GM23338 (cell line): ENCODE data around the gene RAB11FIP3. TPM values are rescaled to one million over a fixed set of nuclear protein-coding genes. Genes with fewer than 3 reads are reported as not detected.

ENCODE experiments used
- ATAC-seq: fragments of 200-7000 bp; cut with Tn5 transposase; 3 replicates; pipeline ENCODE4 v1.9.1; 2020
- DNase-seq: peaks from one replicate; pipeline ENCODE4 v3.0.0-alpha.2; 2015; ENCODE audit warnings: low spot score
- H2AFZ ChIP-seq: fragments of 200-600 bp; sonication (generic); 2 replicates; pipeline ENCODE4 v1.8.0; 2016; ENCODE audit warnings: antibody characterized with exemption, mild to moderate bottlenecking, moderate library complexity
- H3F3A ChIP-seq: fragments of 200-600 bp; sonication (generic); replicated peaks from 2 replicates; pipeline ENCODE4 v1.8.0; 2017; ENCODE audit warnings: antibody characterized with exemption, mixed run types, low read depth
- H3K27ac ChIP-seq: fragments of 200-600 bp; sonication (generic); 2 replicates; pipeline ENCODE4 v1.6.1; 2016; ENCODE audit warnings: low read depth
- H3K27me3 ChIP-seq: fragments of 200-600 bp; sonication (generic); 2 replicates; pipeline ENCODE4 v1.8.0; 2016; ENCODE audit warnings: mild to moderate bottlenecking, mixed run types, moderate library complexity; ENCODE audit not compliant: insufficient read depth
- H3K36me3 ChIP-seq: fragments of 200-600 bp; sonication (generic); 2 replicates; pipeline ENCODE4 v1.8.0; 2016; ENCODE audit warnings: mild to moderate bottlenecking; ENCODE audit not compliant: insufficient read depth
- H3K4me1 ChIP-seq: fragments of 200-600 bp; sonication (generic); 2 replicates; pipeline ENCODE4 v1.8.0; 2016; ENCODE audit warnings: mild to moderate bottlenecking, moderate library complexity; ENCODE audit not compliant: insufficient read depth
- H3K4me2 ChIP-seq: fragments of 200-600 bp; sonication (generic); 2 replicates; pipeline ENCODE4 v1.7.1; 2017; ENCODE audit warnings: mixed run types
- H3K4me3 ChIP-seq: fragments of 200-600 bp; sonication (generic); 2 replicates; pipeline ENCODE4 v1.6.1; 2016; ENCODE audit warnings: mixed run types
- H3K79me2 ChIP-seq: fragments of 200-600 bp; sonication (generic); replicated peaks from 2 replicates; pipeline ENCODE4 v1.8.0; 2017; ENCODE audit warnings: mild to moderate bottlenecking; ENCODE audit not compliant: insufficient read depth
- H3K9me2 ChIP-seq: fragments of 200-600 bp; sonication (generic); 2 replicates; pipeline ENCODE4 v1.8.0; 2017; ENCODE audit not compliant: insufficient read depth
- H4K20me1 ChIP-seq: fragments of 200-600 bp; sonication (generic); replicated peaks from 2 replicates; pipeline ENCODE4 v1.8.0; 2017; ENCODE audit warnings: mild to moderate bottlenecking; ENCODE audit not compliant: insufficient read depth
- H3K27ac Mint-ChIP-seq: 2 replicates; pipeline ENCODE4 v1.8.0; 2020; ENCODE audit warnings: inconsistent platforms, mild to moderate bottlenecking, moderate library complexity, mixed read lengths
- H3K27me3 Mint-ChIP-seq: 3 replicates; pipeline ENCODE4 v1.8.0; 2022; ENCODE audit warnings: low read depth, mild to moderate bottlenecking, moderate library complexity, mixed read lengths, inconsistent platforms; ENCODE audit not compliant: insufficient read depth, poor library complexity
- H3K36me3 Mint-ChIP-seq: 3 replicates; pipeline ENCODE4 v1.8.0; 2021; ENCODE audit warnings: low read depth, mild to moderate bottlenecking, inconsistent platforms, moderate library complexity, mixed read lengths
- H3K4me1 Mint-ChIP-seq: 3 replicates; pipeline ENCODE4 v1.8.0; 2020; ENCODE audit warnings: mild to moderate bottlenecking, inconsistent platforms, mixed read lengths
- H3K4me3 Mint-ChIP-seq: 3 replicates; pipeline ENCODE4 v1.8.0; 2021; ENCODE audit warnings: moderate library complexity, mild to moderate bottlenecking, inconsistent platforms, mixed read lengths
- H3K9me3 Mint-ChIP-seq: 3 replicates; pipeline ENCODE4 v1.8.0; 2020; ENCODE audit warnings: moderate library complexity, mild to moderate bottlenecking, inconsistent platforms, mixed read lengths
- CREB1 ChIP-seq: fragments of 250-450 bp; sonication (Bioruptor Pico); IDR thresholded peaks from 2 replicates; pipeline ENCODE4 v1.5.0; 2020; ENCODE audit warnings: low read depth, mild to moderate bottlenecking, moderate library complexity
- EZH2 ChIP-seq: fragments of 200-600 bp; sonication (generic); IDR thresholded peaks from one replicate; pipeline ENCODE4 v1.8.0; 2017; ENCODE audit warnings: antibody characterized with exemption, mild to moderate bottlenecking, low read depth; ENCODE audit not compliant: unreplicated experiment
- JUNB ChIP-seq: IDR thresholded peaks from one replicate; pipeline ENCODE4 v1.6.1; 2016; ENCODE audit warnings: antibody characterized with exemption; ENCODE audit not compliant: unreplicated experiment
- NANOG ChIP-seq: IDR thresholded peaks from 2 replicates; pipeline ENCODE4 v1.6.1; 2016; ENCODE audit warnings: antibody characterized with exemption, borderline replicate concordance
- POLR2AphosphoS5 ChIP-seq: IDR thresholded peaks from 2 replicates; pipeline ENCODE4 v1.6.1; 2016; ENCODE audit warnings: antibody characterized with exemption, low read depth
- STAT1 ChIP-seq: IDR thresholded peaks from one replicate; pipeline ENCODE4 v1.6.1; 2016; ENCODE audit warnings: antibody characterized with exemption; ENCODE audit not compliant: unreplicated experiment
- ZNF114 ChIP-seq: fragments of 250-450 bp; sonication (Bioruptor Pico); IDR thresholded peaks from 2 replicates; pipeline ENCODE4 v1.5.0; 2020; ENCODE audit warnings: mild to moderate bottlenecking, moderate library complexity
- ZNF331 ChIP-seq: fragments of 250-450 bp; sonication (Bioruptor Pico); IDR thresholded peaks from 2 replicates; pipeline ENCODE4 v1.5.0; 2020; ENCODE audit warnings: low read depth, mild to moderate bottlenecking, moderate library complexity
- polyA plus RNA-seq: library from polyadenylated mRNA; unstranded; fragments of >200 nt; fragmentation: Nextera tagmentation; extraction: Ambion mirVana; gene quantifications from 2 replicates; pipeline ENCODE4 v1.2.1, GENCODE V29; 2016
- total RNA-seq: library from RNA; depleted of rRNA; stranded (reverse); fragments of >200 nt; shearing (Covaris generic); gene quantifications from 2 replicates; pipeline ENCODE4 v1.2.3, GENCODE V29; 2014
- TF ChIP-seq, protein P1 (sequence below): fragments of 250-450 bp; sonication (Bioruptor Pico); IDR thresholded peaks from 2 replicates; pipeline ENCODE4 v1.5.0; 2020; ENCODE audit warnings: mild to moderate bottlenecking, moderate library complexity
- TF ChIP-seq, protein P2 (sequence below): IDR thresholded peaks from one replicate; pipeline ENCODE4 v1.6.1; 2018; ENCODE audit warnings: antibody characterized with exemption; ENCODE audit not compliant: unreplicated experiment
- TF ChIP-seq, protein P3 (sequence below): IDR thresholded peaks from 2 replicates; pipeline ENCODE4 v1.6.1; 2016; ENCODE audit warnings: antibody characterized with exemption
- TF ChIP-seq, protein P4 (sequence below), 2 experiments: fragments of 200-600 bp in 1 of 2; sonication (generic) in 1 of 2; conservative IDR thresholded peaks; 2 replicates each; pipeline versions ENCODE4 v1.5.1 to v1.6.1; 2016 to 2017; ENCODE audit warnings: antibody characterized with exemption in 2 of 2, low read depth in 2 of 2, mild to moderate bottlenecking in 2 of 2, moderate library complexity in 1 of 2

RAB11FIP3 gene
- total and polyA plus RNA-seq, 2 experiments from 2014 or later = 3.2 to 29.2 TPM

DNA sequence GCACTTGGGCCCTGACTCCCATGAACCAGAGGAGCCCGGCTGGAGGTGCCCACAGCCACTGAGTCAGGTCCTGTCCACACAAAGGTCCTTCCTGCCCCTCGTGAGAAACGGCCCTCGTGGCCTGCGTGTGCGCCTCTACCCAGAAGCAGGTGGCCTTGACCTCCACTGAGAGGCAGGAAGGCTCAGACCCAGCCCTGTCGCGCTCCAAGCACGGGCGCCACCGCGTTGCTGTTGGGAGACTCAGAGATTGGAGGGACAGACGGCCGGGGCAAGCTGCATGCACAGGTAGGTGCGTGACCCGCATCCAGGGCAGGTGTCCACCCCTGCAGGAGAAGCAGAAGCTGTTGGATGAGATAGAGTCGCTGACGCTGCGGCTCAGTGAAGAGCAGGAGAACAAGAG is 94.0 kb downstream of the RAB11FIP3 start:
- peaks cover 12% of the 10 kb centered on the region for H3K27me3 Mint-ChIP-seq

More for the DNA sequence above, 94.0 kb downstream of the RAB11FIP3 start:
- TF ChIP-seq, protein P1, sequence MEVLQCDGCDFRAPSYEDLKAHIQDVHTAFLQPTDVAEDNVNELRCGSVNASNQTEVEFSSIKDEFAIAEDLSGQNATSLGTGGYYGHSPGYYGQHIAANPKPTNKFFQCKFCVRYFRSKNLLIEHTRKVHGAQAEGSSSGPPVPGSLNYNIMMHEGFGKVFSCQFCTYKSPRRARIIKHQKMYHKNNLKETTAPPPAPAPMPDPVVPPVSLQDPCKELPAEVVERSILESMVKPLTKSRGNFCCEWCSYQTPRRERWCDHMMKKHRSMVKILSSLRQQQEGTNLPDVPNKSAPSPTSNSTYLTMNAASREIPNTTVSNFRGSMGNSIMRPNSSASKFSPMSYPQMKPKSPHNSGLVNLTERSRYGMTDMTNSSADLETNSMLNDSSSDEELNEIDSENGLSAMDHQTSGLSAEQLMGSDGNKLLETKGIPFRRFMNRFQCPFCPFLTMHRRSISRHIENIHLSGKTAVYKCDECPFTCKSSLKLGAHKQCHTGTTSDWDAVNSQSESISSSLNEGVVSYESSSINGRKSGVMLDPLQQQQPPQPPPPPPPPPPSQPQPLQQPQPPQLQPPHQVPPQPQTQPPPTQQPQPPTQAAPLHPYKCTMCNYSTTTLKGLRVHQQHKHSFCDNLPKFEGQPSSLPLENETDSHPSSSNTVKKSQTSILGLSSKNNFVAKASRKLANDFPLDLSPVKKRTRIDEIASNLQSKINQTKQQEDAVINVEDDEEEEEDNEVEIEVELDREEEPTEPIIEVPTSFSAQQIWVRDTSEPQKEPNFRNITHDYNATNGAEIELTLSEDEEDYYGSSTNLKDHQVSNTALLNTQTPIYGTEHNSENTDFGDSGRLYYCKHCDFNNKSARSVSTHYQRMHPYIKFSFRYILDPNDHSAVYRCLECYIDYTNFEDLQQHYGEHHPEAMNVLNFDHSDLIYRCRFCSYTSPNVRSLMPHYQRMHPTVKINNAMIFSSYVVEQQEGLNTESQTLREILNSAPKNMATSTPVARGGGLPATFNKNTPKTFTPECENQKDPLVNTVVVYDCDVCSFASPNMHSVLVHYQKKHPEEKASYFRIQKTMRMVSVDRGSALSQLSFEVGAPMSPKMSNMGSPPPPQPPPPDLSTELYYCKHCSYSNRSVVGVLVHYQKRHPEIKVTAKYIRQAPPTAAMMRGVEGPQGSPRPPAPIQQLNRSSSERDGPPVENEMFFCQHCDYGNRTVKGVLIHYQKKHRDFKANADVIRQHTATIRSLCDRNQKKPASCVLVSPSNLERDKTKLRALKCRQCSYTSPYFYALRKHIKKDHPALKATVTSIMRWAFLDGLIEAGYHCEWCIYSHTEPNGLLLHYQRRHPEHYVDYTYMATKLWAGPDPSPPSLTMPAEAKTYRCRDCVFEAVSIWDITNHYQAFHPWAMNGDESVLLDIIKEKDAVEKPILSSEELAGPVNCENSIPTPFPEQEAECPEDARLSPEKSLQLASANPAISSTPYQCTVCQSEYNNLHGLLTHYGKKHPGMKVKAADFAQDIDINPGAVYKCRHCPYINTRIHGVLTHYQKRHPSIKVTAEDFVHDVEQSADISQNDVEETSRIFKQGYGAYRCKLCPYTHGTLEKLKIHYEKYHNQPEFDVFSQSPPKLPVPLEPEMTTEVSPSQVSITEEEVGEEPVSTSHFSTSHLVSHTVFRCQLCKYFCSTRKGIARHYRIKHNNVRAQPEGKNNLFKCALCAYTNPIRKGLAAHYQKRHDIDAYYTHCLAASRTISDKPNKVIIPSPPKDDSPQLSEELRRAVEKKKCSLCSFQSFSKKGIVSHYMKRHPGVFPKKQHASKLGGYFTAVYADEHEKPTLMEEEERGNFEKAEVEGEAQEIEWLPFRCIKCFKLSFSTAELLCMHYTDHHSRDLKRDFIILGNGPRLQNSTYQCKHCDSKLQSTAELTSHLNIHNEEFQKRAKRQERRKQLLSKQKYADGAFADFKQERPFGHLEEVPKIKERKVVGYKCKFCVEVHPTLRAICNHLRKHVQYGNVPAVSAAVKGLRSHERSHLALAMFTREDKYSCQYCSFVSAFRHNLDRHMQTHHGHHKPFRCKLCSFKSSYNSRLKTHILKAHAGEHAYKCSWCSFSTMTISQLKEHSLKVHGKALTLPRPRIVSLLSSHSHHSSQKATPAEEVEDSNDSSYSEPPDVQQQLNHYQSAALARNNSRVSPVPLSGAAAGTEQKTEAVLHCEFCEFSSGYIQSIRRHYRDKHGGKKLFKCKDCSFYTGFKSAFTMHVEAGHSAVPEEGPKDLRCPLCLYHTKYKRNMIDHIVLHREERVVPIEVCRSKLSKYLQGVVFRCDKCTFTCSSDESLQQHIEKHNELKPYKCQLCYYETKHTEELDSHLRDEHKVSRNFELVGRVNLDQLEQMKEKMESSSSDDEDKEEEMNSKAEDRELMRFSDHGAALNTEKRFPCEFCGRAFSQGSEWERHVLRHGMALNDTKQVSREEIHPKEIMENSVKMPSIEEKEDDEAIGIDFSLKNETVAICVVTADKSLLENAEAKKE (CRISPR knock-in tag) = no peak
- TF ChIP-seq ZNF331 (CRISPR knock-in tag) = no peak
- TF ChIP-seq, protein P2, sequence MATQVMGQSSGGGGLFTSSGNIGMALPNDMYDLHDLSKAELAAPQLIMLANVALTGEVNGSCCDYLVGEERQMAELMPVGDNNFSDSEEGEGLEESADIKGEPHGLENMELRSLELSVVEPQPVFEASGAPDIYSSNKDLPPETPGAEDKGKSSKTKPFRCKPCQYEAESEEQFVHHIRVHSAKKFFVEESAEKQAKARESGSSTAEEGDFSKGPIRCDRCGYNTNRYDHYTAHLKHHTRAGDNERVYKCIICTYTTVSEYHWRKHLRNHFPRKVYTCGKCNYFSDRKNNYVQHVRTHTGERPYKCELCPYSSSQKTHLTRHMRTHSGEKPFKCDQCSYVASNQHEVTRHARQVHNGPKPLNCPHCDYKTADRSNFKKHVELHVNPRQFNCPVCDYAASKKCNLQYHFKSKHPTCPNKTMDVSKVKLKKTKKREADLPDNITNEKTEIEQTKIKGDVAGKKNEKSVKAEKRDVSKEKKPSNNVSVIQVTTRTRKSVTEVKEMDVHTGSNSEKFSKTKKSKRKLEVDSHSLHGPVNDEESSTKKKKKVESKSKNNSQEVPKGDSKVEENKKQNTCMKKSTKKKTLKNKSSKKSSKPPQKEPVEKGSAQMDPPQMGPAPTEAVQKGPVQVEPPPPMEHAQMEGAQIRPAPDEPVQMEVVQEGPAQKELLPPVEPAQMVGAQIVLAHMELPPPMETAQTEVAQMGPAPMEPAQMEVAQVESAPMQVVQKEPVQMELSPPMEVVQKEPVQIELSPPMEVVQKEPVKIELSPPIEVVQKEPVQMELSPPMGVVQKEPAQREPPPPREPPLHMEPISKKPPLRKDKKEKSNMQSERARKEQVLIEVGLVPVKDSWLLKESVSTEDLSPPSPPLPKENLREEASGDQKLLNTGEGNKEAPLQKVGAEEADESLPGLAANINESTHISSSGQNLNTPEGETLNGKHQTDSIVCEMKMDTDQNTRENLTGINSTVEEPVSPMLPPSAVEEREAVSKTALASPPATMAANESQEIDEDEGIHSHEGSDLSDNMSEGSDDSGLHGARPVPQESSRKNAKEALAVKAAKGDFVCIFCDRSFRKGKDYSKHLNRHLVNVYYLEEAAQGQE = no peak
- TF ChIP-seq, protein P3, sequence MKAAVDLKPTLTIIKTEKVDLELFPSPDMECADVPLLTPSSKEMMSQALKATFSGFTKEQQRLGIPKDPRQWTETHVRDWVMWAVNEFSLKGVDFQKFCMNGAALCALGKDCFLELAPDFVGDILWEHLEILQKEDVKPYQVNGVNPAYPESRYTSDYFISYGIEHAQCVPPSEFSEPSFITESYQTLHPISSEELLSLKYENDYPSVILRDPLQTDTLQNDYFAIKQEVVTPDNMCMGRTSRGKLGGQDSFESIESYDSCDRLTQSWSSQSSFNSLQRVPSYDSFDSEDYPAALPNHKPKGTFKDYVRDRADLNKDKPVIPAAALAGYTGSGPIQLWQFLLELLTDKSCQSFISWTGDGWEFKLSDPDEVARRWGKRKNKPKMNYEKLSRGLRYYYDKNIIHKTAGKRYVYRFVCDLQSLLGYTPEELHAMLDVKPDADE = no peak
- no peak for TF ChIP-seq POLR2AphosphoS5
- TF ChIP-seq JUNB = no peak
- TF ChIP-seq, protein P4, sequence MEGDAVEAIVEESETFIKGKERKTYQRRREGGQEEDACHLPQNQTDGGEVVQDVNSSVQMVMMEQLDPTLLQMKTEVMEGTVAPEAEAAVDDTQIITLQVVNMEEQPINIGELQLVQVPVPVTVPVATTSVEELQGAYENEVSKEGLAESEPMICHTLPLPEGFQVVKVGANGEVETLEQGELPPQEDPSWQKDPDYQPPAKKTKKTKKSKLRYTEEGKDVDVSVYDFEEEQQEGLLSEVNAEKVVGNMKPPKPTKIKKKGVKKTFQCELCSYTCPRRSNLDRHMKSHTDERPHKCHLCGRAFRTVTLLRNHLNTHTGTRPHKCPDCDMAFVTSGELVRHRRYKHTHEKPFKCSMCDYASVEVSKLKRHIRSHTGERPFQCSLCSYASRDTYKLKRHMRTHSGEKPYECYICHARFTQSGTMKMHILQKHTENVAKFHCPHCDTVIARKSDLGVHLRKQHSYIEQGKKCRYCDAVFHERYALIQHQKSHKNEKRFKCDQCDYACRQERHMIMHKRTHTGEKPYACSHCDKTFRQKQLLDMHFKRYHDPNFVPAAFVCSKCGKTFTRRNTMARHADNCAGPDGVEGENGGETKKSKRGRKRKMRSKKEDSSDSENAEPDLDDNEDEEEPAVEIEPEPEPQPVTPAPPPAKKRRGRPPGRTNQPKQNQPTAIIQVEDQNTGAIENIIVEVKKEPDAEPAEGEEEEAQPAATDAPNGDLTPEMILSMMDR (conservative IDR thresholded peaks at IDR 0.05; ENCODE audit: low read depth in 2 of 2) = no peak
- TF ChIP-seq ZNF114 (CRISPR knock-in tag) = no peak
- TF ChIP-seq CREB1 = no peak
- TF ChIP-seq STAT1 = no peak
- TF ChIP-seq EZH2 = no peak
- TF ChIP-seq NANOG = no peak
- Mint-ChIP-seq H3K4me3 (no peak overlapping the region), H3K4me1 (0 out of 3 replicates have a peak, but pooled peaks cover 2% of the 10 kb centered on the region), H3K36me3 (peaks cover 11% of the 10 kb centered on the region), H3K27ac (no peak overlapping the region), H3K9me3 (no peaks in the 10 kb centered on the region)
- Histone ChIP-seq H3K9me2 (no peaks in the 10 kb centered on the region), H3K4me2 (no peak overlapping the region), H3K4me3 (no peak overlapping the region), H2AFZ (no peak overlapping the region), H3K4me1 (no peaks in the 10 kb centered on the region), H3K36me3 (no peaks in the 10 kb centered on the region), H3K27me3 (no peaks in the 10 kb centered on the region), H3K79me2 (no peaks in the 10 kb centered on the region), H3F3A (no peaks in the 10 kb centered on the region), H3K27ac (no peak overlapping the region), H4K20me1 (no peaks in the 10 kb centered on the region)
- ATAC-seq (no peak), DNase-seq (no peak)
